Upper lobe of right lung (tissue), 1 donor: Measurements from ENCODE around the gene S100PBP. TPM values are rescaled to one million over a fixed set of nuclear protein-coding genes. Genes with fewer than 3 reads are reported as not detected.
A peak's percentile ranks its signal among the peaks of the same experiment; 100 is the strongest.

Source experiments
- ATAC-seq: fragments of 200-7000 bp; cut with Tn5 transposase; one replicate; pipeline ENCODE4 v1.9.1; 2020; ENCODE audit warnings: mild to moderate bottlenecking, moderate library complexity
- DNase-seq: peaks from one replicate; pipeline ENCODE4 v3.0.0-alpha.2; 2020
- H3K27ac ChIP-seq: fragments of 200-600 bp; one replicate; pipeline ENCODE4 v1.8.0; 2022
- H3K27me3 ChIP-seq: fragments of 200-600 bp; one replicate; pipeline ENCODE4 v1.8.0; 2022; ENCODE audit warnings: mild to moderate bottlenecking
- H3K36me3 ChIP-seq: fragments of 200-600 bp; one replicate; pipeline ENCODE4 v1.8.0; 2022
- H3K4me1 ChIP-seq: fragments of 200-600 bp; one replicate; pipeline ENCODE4 v1.8.0; 2022
- H3K4me3 ChIP-seq: fragments of 200-600 bp; one replicate; pipeline ENCODE4 v1.8.0; 2022; ENCODE audit warnings: mild to moderate bottlenecking
- H3K9me3 ChIP-seq: fragments of 200-600 bp; one replicate; pipeline ENCODE4 v1.8.0; 2022
- intact Hi-C: fragments of 100-400 bp; cut with DNase I; formaldehyde crosslinking; loops from one replicate; pipeline ENCODE4 v1.11.0; 2022
- total RNA-seq: library from RNA; stranded (reverse); fragmentation: NEBNext Ultra II Directional; extraction: Animal tissue kit (Norgen Biotek cat#: 25700); gene quantifications from one replicate; pipeline ENCODE4 v1.2.1, GENCODE V29; 2021
- TF ChIP-seq, protein P1 (sequence below): fragments of 200-600 bp; IDR thresholded peaks from one replicate; pipeline ENCODE4 v1.8.0; 2022; ENCODE audit warnings: antibody characterized with exemption
- donor health status: DM: no; HTN: yes; CAD: no; lungs with severe emphysema.

S100PBP gene
- total RNA-seq, 1 donor from 2014 or later, result 34.9 TPM

DNA sequence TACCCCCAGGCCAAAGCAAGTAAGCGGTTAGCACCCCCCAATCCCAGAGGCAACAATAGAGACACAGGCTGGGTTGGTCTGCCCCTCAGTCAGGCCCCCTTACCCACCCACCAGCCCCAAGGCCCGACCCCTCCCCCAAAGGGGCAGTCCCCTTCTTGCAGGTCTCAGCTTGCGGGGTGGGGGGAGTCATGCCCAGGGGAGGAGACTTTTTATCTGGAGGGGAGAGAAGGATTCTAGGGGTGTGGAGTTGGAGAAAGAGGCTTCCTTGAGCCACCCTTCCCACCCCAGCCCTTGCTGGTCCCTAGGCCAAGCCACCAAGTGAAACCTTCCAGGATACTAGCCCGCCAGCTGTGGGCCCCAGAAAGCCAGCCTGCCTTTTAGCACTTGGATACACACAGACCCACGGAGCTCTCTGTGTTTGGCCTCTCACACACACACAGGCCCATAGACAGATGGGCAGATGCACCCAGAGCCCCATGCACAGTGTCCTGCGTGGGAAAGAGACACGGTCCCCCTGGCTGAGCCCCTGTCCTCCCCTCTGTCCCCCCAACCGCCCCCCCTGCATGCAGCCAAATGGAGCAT, 76.7 kb downstream of the S100PBP start:
- DNase-seq, result peak; percentile 39
- Histone ChIP-seq H3K4me3 (no peak overlapping the region), H3K27me3 (peaks cover 25% of the 10 kb centered on the region), H3K27ac (no peak overlapping the region), H3K4me1 (peaks cover 6% of the 10 kb centered on the region), H3K36me3 (no peaks in the 10 kb centered on the region), H3K9me3 (no peaks in the 10 kb centered on the region)
- TF ChIP-seq, protein P1, sequence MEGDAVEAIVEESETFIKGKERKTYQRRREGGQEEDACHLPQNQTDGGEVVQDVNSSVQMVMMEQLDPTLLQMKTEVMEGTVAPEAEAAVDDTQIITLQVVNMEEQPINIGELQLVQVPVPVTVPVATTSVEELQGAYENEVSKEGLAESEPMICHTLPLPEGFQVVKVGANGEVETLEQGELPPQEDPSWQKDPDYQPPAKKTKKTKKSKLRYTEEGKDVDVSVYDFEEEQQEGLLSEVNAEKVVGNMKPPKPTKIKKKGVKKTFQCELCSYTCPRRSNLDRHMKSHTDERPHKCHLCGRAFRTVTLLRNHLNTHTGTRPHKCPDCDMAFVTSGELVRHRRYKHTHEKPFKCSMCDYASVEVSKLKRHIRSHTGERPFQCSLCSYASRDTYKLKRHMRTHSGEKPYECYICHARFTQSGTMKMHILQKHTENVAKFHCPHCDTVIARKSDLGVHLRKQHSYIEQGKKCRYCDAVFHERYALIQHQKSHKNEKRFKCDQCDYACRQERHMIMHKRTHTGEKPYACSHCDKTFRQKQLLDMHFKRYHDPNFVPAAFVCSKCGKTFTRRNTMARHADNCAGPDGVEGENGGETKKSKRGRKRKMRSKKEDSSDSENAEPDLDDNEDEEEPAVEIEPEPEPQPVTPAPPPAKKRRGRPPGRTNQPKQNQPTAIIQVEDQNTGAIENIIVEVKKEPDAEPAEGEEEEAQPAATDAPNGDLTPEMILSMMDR, result no peak
- no peak for ATAC-seq
- intact Hi-C loops, result no loop called here

DNA sequence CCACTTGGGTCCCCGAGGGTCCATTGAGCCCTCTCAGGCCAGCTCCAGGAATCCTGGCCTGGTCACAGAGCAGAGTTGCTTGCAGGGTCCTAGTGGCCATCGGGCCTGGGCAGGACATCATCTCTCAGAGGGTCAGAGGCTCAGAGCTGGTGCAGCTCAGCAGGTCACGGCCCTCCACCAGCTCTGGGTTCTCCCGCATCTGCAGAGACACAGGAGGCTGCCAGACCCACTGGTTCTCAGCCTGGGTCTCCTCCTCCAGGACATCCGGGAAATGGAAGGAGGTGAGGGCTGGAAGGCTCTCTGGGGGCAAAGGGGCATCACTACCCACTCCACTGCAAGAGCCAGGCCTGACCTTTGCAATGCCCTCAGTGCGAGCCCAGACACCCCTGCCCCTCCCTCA, 77.2 kb downstream of the S100PBP start:
- peak; percentile 57 for DNase-seq
- TF ChIP-seq, protein P1, result no peak
- Histone ChIP-seq H3K9me3 (no peaks in the 10 kb centered on the region), H3K27me3 (peaks cover 24% of the 10 kb centered on the region), H3K36me3 (no peaks in the 10 kb centered on the region), H3K4me3 (no peak overlapping the region), H3K27ac (no peak overlapping the region), H3K4me1 (peaks cover 6% of the 10 kb centered on the region)
- ATAC-seq, result no peak
- intact Hi-C loops, result no loop called here

DNA sequence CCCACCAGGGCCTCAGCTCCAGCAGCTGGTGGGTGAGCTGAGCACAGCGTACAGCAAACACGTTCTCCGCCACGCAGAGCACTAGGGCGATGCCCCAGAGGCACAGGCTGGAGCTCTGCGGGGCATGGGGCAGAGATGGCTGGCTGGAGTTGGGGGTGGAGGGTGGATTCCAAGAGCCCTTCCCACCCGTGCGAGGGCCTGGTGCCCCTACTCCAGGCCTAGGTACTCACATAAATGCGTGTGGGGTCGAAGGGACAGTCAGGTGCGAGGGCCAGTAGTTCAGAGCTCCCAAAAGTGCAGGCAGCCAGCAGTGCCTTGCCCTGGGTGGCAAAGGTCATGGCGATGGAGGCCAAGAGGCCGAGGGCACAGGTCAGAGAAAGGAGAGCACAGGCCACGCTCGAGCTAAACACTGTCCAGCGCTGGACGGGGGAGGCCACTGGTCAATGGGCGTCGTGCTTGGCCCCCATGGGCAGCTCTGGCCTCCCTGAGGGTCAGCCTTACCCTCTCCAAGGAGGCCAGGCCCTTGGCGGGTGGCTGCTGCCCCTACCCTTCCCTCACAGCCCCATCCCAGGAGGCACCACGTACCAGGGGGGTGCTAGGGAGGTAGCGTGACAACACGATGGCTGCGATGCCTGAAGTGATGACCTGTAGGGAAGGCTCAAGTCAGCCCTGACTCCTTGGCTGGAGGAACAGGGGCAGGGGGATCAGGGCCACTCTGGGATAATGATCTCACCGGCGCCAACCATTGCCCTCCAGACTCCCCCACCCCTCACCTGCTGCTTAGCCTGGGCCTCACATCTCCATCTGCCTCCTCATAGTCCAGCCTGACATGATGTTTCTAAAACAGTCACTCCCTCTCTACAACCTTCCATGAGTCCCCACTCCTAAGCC, 78.1 kb downstream of the S100PBP start:
- H3K27me3 ChIP-seq, result peaks cover 21% of the 10 kb centered on the region
- no peak overlapping the region for H3K4me3 ChIP-seq
- peaks cover 6% of the 10 kb centered on the region for H3K4me1 ChIP-seq
- H3K9me3 ChIP-seq, result no peaks in the 10 kb centered on the region
- intact Hi-C loops, result no loop called here
- no peak overlapping the region for H3K27ac ChIP-seq
- H3K36me3 ChIP-seq, result no peaks in the 10 kb centered on the region
- peak; percentile 58 for DNase-seq
- TF ChIP-seq, protein P1, result no peak
- no peak for ATAC-seq

DNA sequence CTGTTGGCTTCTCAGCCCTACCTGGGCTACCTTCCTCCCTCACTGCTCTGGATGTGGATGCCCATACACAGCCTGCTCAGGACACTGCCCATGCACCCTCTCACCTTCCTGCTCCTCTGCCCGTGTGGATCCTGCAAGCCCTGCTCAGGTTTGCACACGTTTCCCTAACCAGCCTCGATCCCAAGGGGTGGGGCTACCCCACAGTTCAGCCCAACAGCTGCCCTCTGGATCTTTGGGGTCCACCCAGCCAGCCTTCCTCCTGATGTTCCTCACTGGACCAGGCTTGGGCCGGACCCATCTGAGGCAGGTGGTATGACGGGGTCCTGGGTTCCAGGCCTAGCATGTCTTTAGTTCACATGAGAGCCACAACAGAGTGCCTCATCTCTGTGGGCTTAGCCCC, 79.0 kb downstream of the S100PBP start:
- Histone ChIP-seq H3K36me3 (no peaks in the 10 kb centered on the region), H3K27me3 (peaks cover 19% of the 10 kb centered on the region), H3K4me1 (peaks cover 10% of the 10 kb centered on the region), H3K4me3 (no peak overlapping the region), H3K9me3 (no peaks in the 10 kb centered on the region), H3K27ac (no peak overlapping the region)
- ATAC-seq (no peak), DNase-seq (peak; percentile 25)
- intact Hi-C loops, result no loop called here
- TF ChIP-seq, protein P1, result no peak

DNA sequence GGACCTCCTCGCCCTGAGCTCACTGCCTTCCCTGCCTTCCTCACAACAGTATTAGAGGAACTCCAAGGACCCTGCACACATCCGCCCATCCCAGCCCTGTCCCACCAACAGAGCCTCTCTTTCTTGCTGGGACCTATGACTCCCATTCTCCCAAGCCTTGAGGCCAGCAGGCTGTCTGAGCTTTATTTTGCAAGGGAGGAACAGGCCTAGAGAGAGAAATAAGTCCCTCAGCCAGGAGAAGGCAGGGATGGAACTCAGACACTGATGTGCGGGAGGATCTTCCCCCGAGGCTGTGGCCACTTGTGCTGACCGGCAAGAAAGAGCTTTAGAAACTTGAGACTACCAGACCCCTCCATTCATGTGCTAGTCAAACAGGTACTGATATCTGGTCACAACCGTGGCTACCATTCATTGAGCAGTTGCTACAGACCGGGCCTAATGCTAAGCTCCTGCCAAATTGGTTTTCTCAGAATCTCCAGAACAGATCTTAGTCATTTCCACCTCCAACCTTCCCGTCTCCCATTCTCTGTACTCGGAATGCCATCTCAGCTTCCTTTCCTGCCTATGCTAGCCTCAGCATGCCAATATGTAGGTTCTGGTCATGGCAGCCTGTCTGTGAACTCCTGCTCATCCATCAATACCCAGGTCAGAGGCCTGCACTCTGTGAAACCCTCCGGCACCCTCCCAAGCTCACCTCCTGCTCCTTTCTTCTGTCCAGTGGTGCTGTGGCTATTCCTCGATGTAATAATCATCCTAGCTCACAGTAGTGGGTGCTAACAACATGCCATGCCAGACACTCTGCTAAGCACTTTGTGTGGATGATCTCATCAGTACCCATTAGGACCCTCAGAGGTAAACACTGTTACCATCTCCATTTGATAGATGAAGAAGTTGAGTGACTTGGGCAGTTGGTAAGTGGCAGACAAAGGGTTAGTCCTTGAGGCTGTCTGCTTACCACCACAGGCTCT, 79.9 kb downstream of the S100PBP start:
- TF ChIP-seq, protein P1, result no peak
- no peak overlapping the region for H3K27ac ChIP-seq
- intact Hi-C loops, result no loop called here
- H3K36me3 ChIP-seq, result no peaks in the 10 kb centered on the region
- peaks cover 10% of the 10 kb centered on the region for H3K4me1 ChIP-seq
- ATAC-seq, result no peak
- peaks cover 16% of the 10 kb centered on the region for H3K27me3 ChIP-seq
- H3K4me3 ChIP-seq, result no peak overlapping the region
- DNase-seq, result no peak
- no peaks in the 10 kb centered on the region for H3K9me3 ChIP-seq
